Testis (tissue), 3 donors: ENCODE results near the gene CORO1C. TPM values are rescaled to one million over a fixed set of nuclear protein-coding genes. Genes with fewer than 3 reads are reported as not detected.
"Not testable (repeated sequence)": the region's sequence is repeated elsewhere in the genome, so short reads cannot be mapped to it uniquely, and the experiment has no call there.

ENCODE experiments used
- DNase-seq: peaks from one replicate; pipeline ENCODE4 v3.0.0-alpha.2; 2019
- H3K27ac ChIP-seq, 2 donors: fragments of 200-600 bp; sonication (generic); one replicate each; pipeline ENCODE4 v1.5.1; 2019
- H3K27me3 ChIP-seq: fragments of 200-600 bp; sonication (generic); one replicate; pipeline ENCODE4 v1.5.1; 2019
- H3K36me3 ChIP-seq: fragments of 200-600 bp; sonication (generic); one replicate; pipeline ENCODE4 v1.5.1; 2017; ENCODE audit warnings: low read depth; ENCODE audit errors: missing control alignments
- H3K4me1 ChIP-seq: fragments of 200-600 bp; sonication (generic); one replicate; pipeline ENCODE4 v1.5.1; 2019
- H3K4me3 ChIP-seq, 2 donors: fragments of 200-600 bp; sonication (generic); one replicate each; pipeline ENCODE4 v1.5.1; 2017 to 2019
- H3K9me3 ChIP-seq: fragments of 200-600 bp; sonication (generic); one replicate; pipeline ENCODE4 v1.5.1; 2017
- POLR2A ChIP-seq: fragments of 450-650 bp; IDR thresholded peaks from one replicate; pipeline ENCODE4 v1.6.1; 2017; ENCODE audit warnings: antibody characterized with exemption, mild to moderate bottlenecking, moderate library complexity
- WGBS, 2 donors: methylation state at CpG; one replicate each; pipeline ENCODE4 v1.1.5; 2018; 5-methylcytosine and 5-hydroxymethylcytosine counted together
- intact Hi-C: fragments of 100-400 bp; cut with DNase I; formaldehyde crosslinking; loops from one replicate; pipeline ENCODE4 v1.15.1; 2023; ENCODE audit warnings: low total_unique reads
- polyA plus RNA-seq: library from polyadenylated mRNA; stranded (reverse); fragments of 350-450 nt; fragmentation: Illumina TruSeq; extraction: RNeasy Lipid Tissue Mini Kit (QIAGEN cat#74804); gene quantifications from one replicate; pipeline ENCODE4 v1.2.3, GENCODE V29; 2014; ENCODE audit warnings: low read depth, low replicate concordance; ENCODE audit not compliant: insufficient read depth
- total RNA-seq, 2 donors: library from RNA; depleted of rRNA; stranded (reverse); fragments of >200 nt; gene quantifications; one replicate each; pipeline ENCODE4 v1.2.3, GENCODE V29; 2016
- TF ChIP-seq, protein P1 (sequence below), 3 experiments: fragments of 450-650 bp in 2 of 3; fragments of 200-600 bp in 1 of 3; sonication (generic) in 1 of 3; IDR thresholded peaks; one replicate each; pipeline ENCODE4 v1.5.1; 2016 to 2019; ENCODE audit warnings: antibody characterized with exemption in 3 of 3, mild to moderate bottlenecking in 2 of 3, moderate library complexity in 1 of 3

The CORO1C gene
- total and polyA plus RNA-seq, 3 donors from 2014 or later = 57.2 to 73.4 (median 70.2) TPM

DNA sequence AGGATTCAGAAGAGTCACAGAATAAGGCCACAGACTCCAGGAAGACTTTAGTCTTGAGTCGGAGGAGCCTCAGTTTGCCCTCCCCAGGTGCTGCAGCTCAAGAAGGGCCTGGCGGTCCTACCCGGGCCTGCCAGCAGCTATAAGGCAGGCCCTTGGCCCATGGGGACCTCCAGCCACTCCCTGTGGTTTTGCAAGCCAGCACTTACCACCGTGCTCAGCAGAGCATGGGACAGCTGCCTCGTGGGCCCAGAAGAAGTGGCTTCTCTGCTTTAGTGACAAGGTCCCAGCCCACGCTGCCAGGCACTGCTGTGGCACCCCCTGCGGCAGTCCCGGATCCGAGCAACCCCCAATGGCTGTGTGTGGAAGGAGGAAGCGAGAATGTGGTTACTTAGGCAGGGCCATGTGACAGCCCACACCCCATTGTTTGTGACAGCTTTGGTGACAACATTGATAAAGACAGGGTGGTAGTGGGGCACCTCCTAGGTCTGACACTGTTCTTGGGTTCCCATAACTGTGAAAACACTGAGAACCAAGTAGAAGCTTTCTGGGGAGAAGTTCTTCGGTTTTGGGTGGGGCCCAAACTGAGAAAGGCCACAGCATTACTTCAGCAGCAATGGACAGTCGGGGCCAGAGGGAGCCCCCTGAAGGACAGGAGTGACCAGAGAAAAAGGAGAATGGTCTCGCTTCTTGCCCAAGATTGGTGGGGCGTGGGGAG is 97.6 kb downstream of the CORO1C start, which contains the start of gene SELPLG:
Gene SELPLG (minus strand): TSS at position 361 of the 715 bp plus-strand sequence. CDS start 9,587 bp downstream, outside the sequence.
- peak; percentile 41 for DNase-seq
- H3K27me3 ChIP-seq = no peaks in the 10 kb centered on the region
- peaks cover 7% of the 10 kb centered on the region for H3K4me1 ChIP-seq
- 67 to 81% methylated on average over 8 to 14 of the region's 14 CpGs for WGBS, 2 donors
- TF ChIP-seq, protein P1, sequence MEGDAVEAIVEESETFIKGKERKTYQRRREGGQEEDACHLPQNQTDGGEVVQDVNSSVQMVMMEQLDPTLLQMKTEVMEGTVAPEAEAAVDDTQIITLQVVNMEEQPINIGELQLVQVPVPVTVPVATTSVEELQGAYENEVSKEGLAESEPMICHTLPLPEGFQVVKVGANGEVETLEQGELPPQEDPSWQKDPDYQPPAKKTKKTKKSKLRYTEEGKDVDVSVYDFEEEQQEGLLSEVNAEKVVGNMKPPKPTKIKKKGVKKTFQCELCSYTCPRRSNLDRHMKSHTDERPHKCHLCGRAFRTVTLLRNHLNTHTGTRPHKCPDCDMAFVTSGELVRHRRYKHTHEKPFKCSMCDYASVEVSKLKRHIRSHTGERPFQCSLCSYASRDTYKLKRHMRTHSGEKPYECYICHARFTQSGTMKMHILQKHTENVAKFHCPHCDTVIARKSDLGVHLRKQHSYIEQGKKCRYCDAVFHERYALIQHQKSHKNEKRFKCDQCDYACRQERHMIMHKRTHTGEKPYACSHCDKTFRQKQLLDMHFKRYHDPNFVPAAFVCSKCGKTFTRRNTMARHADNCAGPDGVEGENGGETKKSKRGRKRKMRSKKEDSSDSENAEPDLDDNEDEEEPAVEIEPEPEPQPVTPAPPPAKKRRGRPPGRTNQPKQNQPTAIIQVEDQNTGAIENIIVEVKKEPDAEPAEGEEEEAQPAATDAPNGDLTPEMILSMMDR (IDR thresholded peaks at IDR 0.05) = no peak
- TF ChIP-seq POLR2A = no peak
- H3K36me3 ChIP-seq = no peaks in the 10 kb centered on the region
- intact Hi-C loops = no loop called here
- no peak within 1 kb of the TSS for H3K27ac ChIP-seq
- H3K9me3 ChIP-seq = no peaks in the 10 kb centered on the region
- no peak within 1 kb of the TSS for H3K4me3 ChIP-seq

DNA sequence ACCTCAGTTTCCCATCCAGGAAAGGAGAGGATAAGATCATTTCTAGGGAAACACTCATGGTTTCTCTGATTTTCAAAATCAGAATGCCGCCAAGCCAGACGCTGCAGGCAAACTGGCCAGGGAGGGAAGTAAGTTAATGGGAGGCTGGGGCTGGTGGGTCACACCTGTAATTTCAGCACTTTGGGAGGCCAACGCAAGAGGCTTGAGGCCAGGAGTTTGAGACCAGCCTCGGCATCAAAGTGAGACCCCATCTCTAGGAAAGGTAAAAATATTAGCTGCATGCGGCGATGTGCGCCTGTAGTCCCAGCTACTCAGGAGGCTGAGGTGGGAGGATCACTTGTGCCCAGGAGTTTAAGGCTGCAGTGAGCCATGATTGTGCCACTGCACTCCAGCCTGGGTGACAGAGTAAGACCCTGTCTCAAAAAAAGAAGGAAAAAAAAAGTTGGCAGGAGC is 98.2 kb downstream of the CORO1C start:
- Histone ChIP-seq H3K27ac (no peak overlapping the region), H3K36me3 (no peaks in the 10 kb centered on the region), H3K27me3 (no peaks in the 10 kb centered on the region), H3K4me3 (no peak overlapping the region), H3K4me1 (peaks cover 2% of the 10 kb centered on the region), H3K9me3 (no peaks in the 10 kb centered on the region)
- no peak for TF ChIP-seq POLR2A
- TF ChIP-seq, protein P1 (IDR thresholded peaks at IDR 0.05) = no peak
- intact Hi-C loops = no loop called here
- DNase-seq = no peak
- WGBS, 2 donors = 75 to 94% methylated on average over 7 of the region's 7 CpGs

DNA sequence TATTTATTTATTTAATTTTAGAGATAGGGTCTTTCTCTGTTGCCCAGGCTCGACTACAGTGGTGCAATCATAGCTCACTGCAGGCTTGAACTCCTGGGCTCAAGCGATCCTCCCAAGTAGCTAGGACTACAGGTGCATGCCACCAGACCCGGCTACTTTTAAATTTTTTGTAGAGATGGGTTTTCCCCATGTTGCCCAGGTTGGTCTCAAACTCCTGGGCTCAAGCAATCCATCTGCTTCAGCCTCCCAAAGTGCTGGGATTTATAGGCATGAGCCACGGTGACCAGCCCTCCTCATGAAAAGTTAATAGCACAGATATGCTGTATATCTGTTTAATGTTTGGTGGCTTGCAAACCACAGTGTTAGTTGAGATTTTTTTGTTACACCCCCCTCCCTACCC is 100.1 kb downstream of the CORO1C start:
- DNase-seq, H3K27me3 ChIP-seq, H3K4me1 ChIP-seq, H3K9me3 ChIP-seq, H3K27ac ChIP-seq, H3K4me3 ChIP-seq, H3K36me3 ChIP-seq, intact Hi-C loops: not testable (repeated sequence)
- WGBS, 2 donors = 90 to 91% methylated on average over 4 of the region's 4 CpGs

DNA sequence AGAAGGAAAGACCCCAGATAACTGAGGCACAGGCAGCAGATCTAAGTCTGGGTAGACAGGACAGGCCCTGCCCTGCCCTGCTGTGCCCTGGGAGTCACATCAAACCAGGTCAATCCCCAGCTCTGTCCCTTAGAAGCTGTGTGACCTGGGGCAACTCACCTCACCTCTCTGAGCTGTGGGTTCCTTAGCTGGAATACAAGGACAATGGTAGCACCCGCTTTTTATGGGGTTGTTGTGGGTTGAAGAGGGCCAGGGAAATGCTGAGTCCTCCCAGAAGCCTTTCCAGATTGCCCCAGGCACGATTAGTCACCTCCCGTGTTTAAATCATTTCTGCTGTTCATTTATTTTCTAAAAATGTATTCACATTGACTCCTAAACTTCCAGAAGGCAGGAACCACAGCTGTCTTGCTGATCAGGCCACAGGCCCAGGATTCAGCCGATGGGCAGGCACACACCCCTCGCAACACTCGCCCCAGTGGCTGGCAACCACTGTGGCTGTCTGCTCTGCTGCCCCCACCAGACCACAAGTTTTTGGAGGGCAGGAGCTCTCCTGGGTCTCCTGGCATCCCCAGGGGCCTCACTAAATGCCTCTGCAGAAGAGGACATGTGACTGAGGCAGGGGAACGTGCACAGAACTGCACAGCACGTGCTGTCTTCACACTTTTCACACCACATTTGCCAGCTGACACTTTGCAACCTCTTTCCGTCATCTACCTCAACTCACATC is 100.7 kb downstream of the CORO1C start:
- H3K9me3 ChIP-seq = no peaks in the 10 kb centered on the region
- no peak overlapping the region for H3K27ac ChIP-seq
- no peaks in the 10 kb centered on the region for H3K27me3 ChIP-seq
- DNase-seq = no peak
- no peak for TF ChIP-seq POLR2A
- TF ChIP-seq, protein P1 (IDR thresholded peaks at IDR 0.05) = no peak
- 78 to 81% methylated on average over 9 of the region's 9 CpGs for WGBS, 2 donors
- intact Hi-C loops = no loop called here
- H3K4me3 ChIP-seq = no peak overlapping the region
- no peaks in the 10 kb centered on the region for H3K4me1 ChIP-seq
- H3K36me3 ChIP-seq = no peaks in the 10 kb centered on the region

GRCh38 chr12:108629824-108630476 is 101.4 kb downstream of the CORO1C start:
- Histone ChIP-seq H3K27ac (no peak overlapping the region), H3K36me3 (no peaks in the 10 kb centered on the region), H3K4me1 (no peaks in the 10 kb centered on the region), H3K27me3 (no peaks in the 10 kb centered on the region), H3K4me3 (no peak overlapping the region), H3K9me3 (no peaks in the 10 kb centered on the region)
- WGBS, 2 donors = 76 to 79% methylated on average over 15 to 17 of the region's 17 CpGs
- intact Hi-C loops = no loop called here
- DNase-seq = no peak
- TF ChIP-seq POLR2A = no peak
- TF ChIP-seq, protein P1 (IDR thresholded peaks at IDR 0.05) = no peak
